A673 (cell line): ENCODE data around the gene ZBTB2. TPM values are rescaled to one million over a fixed set of nuclear protein-coding genes. Genes with fewer than 3 reads are reported as not detected.

Experiments used
- BruUV-seq: library from RNA; stranded (reverse); fragments of 400-500 nt; replicated peaks from 2 replicates; lab custom pipeline; 2021; lab: Mats Ljungman, UMichigan
- CTCF ChIA-PET: fragments of 300-600 bp; sonication (Branson Sonifier 250); formaldehyde crosslinking; loops from one replicate; lab custom pipeline; 2022; ENCODE audit warnings: antibody characterized with exemption; lab: Charles Lee
- POLR2A ChIA-PET: fragments of 300-600 bp; sonication (Branson Sonifier 250); formaldehyde crosslinking; loops from one replicate; lab custom pipeline; 2022; ENCODE audit warnings: antibody characterized with exemption; ENCODE audit not compliant: low non-redundant PET; lab: Charles Lee
- DNase-seq: peaks from one replicate; pipeline ENCODE4 v3.0.0-alpha.2; 2015; ENCODE audit warnings: low spot score
- H3K27ac ChIP-seq: fragments of 200-600 bp; sonication (generic); 2 replicates; pipeline ENCODE4 v1.5.1; 2016; ENCODE audit warnings: mixed run types, low read depth, mild to moderate bottlenecking, mixed read lengths, antibody characterized with exemption, low read length; ENCODE audit not compliant: poor library complexity, severe bottlenecking
- H3K27me3 ChIP-seq: fragments of 200-600 bp; sonication (generic); replicated peaks from 2 replicates; pipeline ENCODE4 v1.6.1; 2017; ENCODE audit warnings: mixed run types, low read depth, mild to moderate bottlenecking, mixed read lengths, antibody characterized with exemption, low read length; ENCODE audit not compliant: insufficient read depth, poor library complexity
- H3K36me3 ChIP-seq: fragments of 200-600 bp; sonication (generic); 2 replicates; pipeline ENCODE4 v1.6.1; 2016; ENCODE audit warnings: mixed run types, mild to moderate bottlenecking, mixed read lengths, antibody characterized with exemption, low read length; ENCODE audit not compliant: insufficient read depth, poor library complexity, severe bottlenecking
- H3K4me1 ChIP-seq: fragments of 200-600 bp; sonication (generic); 2 replicates; pipeline ENCODE4 v1.6.1; 2017; ENCODE audit warnings: mixed run types, mild to moderate bottlenecking, mixed read lengths, antibody characterized with exemption, low read length; ENCODE audit not compliant: insufficient read depth, poor library complexity, severe bottlenecking
- H3K4me3 ChIP-seq: fragments of 200-600 bp; sonication (generic); 2 replicates; pipeline ENCODE4 v1.5.1; 2016; ENCODE audit warnings: low read depth, mixed run types, mild to moderate bottlenecking, mixed read lengths, low read length; ENCODE audit not compliant: poor library complexity, severe bottlenecking
- H3K9me3 ChIP-seq: fragments of 200-600 bp; sonication (generic); 2 replicates; pipeline ENCODE4 v1.6.1; 2016; ENCODE audit warnings: mixed run types, low read depth, mild to moderate bottlenecking, mixed read lengths, antibody characterized with exemption, low read length; ENCODE audit not compliant: poor library complexity, severe bottlenecking
- EZH2 ChIP-seq: fragments of 200-600 bp; sonication (generic); IDR thresholded peaks from 2 replicates; pipeline ENCODE4 v1.6.1; 2017; ENCODE audit warnings: borderline replicate concordance, low read depth, mild to moderate bottlenecking, mixed read lengths, antibody characterized with exemption, low read length; ENCODE audit not compliant: poor library complexity, severe bottlenecking
- intact Hi-C: fragments of 100-400 bp; cut with micrococcal nuclease; formaldehyde crosslinking; loops from one replicate; pipeline ENCODE4 v1.10.0; 2022; ENCODE audit not compliant: unreplicated experiment
- total RNA-seq: library from RNA; stranded (reverse); gene quantifications from 2 replicates; pipeline ENCODE4 v1.2.3, GENCODE V29; 2021
- TF ChIP-seq, protein P1 (sequence below): fragments of 300-800, 200-600 bp; sonication (generic); conservative IDR thresholded peaks from 2 replicates; pipeline ENCODE4 v1.5.1; 2017; ENCODE audit warnings: low read depth, mild to moderate bottlenecking, antibody characterized with exemption, low read length, moderate library complexity, mixed read lengths

ZBTB2 gene
- total RNA-seq, 1 experiment from 2014 or later, result 24.0 TPM

DNA sequence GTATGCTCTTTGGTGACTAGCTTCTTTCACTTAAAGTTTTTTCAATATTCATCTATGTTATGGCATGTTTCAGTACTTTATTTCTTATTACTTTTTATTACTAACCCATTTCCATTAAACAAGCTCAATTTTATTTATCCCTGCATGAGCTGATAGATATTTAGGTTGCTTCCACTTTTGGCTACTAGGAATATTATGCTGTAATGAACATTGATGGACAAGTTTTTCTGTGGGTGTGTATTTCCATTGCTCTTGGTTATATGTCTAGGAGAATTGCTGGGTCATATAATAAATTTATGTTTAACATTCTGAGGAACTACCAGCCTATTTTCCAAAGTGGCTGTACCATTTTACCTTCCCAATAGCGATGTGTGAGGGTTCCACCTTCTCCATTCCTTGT, 69.9 kb downstream of the ZBTB2 start:
- no peak for TF ChIP-seq EZH2
- TF ChIP-seq, protein P1, sequence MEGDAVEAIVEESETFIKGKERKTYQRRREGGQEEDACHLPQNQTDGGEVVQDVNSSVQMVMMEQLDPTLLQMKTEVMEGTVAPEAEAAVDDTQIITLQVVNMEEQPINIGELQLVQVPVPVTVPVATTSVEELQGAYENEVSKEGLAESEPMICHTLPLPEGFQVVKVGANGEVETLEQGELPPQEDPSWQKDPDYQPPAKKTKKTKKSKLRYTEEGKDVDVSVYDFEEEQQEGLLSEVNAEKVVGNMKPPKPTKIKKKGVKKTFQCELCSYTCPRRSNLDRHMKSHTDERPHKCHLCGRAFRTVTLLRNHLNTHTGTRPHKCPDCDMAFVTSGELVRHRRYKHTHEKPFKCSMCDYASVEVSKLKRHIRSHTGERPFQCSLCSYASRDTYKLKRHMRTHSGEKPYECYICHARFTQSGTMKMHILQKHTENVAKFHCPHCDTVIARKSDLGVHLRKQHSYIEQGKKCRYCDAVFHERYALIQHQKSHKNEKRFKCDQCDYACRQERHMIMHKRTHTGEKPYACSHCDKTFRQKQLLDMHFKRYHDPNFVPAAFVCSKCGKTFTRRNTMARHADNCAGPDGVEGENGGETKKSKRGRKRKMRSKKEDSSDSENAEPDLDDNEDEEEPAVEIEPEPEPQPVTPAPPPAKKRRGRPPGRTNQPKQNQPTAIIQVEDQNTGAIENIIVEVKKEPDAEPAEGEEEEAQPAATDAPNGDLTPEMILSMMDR, result no peak
- no peaks in the 10 kb centered on the region for H3K9me3 ChIP-seq
- intact Hi-C loops, result no loop called here
- no peaks in the 10 kb centered on the region for H3K27me3 ChIP-seq
- CTCF ChIA-PET, result interaction anchor here (0.6 kb wide), 1 partner anchor 427 kb away, joined by 10 read pairs; no protein-coding TSS in a partner anchor
- no TSS peak for BruUV-seq
- peaks cover 20% of the 10 kb centered on the region for H3K4me1 ChIP-seq
- H3K36me3 ChIP-seq, result no peaks in the 10 kb centered on the region
- no peak overlapping the region for H3K27ac ChIP-seq
- no peak overlapping the region for H3K4me3 ChIP-seq
- POLR2A ChIA-PET, result no interaction called here
- DNase-seq, result no peak

DNA sequence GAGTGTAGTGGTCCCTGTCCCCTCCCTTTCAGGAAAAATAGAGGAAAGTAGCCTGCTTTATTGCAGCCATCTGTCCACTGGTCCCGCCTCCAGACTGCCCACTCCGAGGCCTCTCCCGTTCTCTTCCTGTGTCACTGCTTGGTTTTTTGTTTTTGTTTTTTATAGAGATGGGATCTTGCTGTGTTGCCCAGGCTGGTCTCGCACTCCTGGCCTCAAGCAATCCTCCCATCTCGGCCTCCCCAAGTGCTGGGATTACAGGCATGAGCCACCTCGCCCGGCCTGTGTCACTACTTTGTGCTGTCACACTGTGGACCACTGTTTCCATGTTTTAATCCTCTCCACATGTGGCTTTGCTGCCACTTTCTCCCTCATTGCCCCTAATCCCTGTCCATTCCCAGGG, 71.2 kb downstream of the ZBTB2 start:
- Histone ChIP-seq H3K4me1 (peaks cover 14% of the 10 kb centered on the region), H3K27ac (no peak overlapping the region), H3K36me3 (no peaks in the 10 kb centered on the region), H3K9me3 (no peaks in the 10 kb centered on the region), H3K27me3 (no peaks in the 10 kb centered on the region), H3K4me3 (no peak overlapping the region)
- BruUV-seq, result no TSS peak
- CTCF ChIA-PET, result no interaction called here
- POLR2A ChIA-PET, result no interaction called here
- TF ChIP-seq, protein P1, result no peak
- no peak for TF ChIP-seq EZH2
- DNase-seq, result no peak
- intact Hi-C loops, result no loop called here

DNA sequence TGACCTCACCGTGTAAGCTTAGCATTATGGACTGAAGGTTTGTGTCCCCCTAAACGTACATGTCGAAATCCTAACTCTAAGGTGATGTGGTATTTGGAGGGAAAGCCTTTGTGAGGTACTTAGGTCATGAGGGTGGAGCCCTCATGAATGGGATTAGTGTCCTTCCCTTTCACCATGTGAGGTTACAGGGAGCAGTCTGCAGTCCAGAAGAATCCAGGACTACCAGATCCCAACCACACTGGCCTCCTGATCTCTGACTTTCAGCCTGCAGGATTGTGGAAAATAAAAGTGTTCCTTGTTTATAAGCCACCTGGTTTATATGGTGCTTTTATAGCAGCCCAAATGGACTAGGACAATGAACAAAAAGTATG, 73.4 kb downstream of the ZBTB2 start:
- Histone ChIP-seq H3K4me1 (no peaks in the 10 kb centered on the region), H3K27me3 (no peaks in the 10 kb centered on the region), H3K9me3 (no peaks in the 10 kb centered on the region), H3K27ac (no peak overlapping the region), H3K36me3 (no peaks in the 10 kb centered on the region), H3K4me3 (no peak overlapping the region)
- CTCF ChIA-PET, result interaction anchor here (0.5 to 0.8 kb wide), 2 partner anchors 14 to 304 kb away, joined by 5 read pairs; no protein-coding TSS in a partner anchor
- BruUV-seq, result no TSS peak
- DNase-seq, result no peak
- TF ChIP-seq, protein P1, result no peak
- TF ChIP-seq EZH2, result no peak
- POLR2A ChIA-PET, result no interaction called here
- intact Hi-C loops, result no loop called here
